ENCODE measurements around the gene CTSD. TPM values are rescaled to one million over a fixed set of nuclear protein-coding genes. Genes with fewer than 3 reads are reported as not detected.

Gene CTSD
- total and polyA plus RNA-seq, 2 of the 4 experiments (the other 2 are of a cell fraction): 39.8 to 166 TPM

- Histone ChIP-seq H2AK9ac (replicated peaks; ENCODE audit: low read depth, low read length, poor library complexity) (no peak overlapping the region), H3K23ac (ENCODE audit: low read depth, low read length) (no peak overlapping the region), H3K18ac (ENCODE audit: low read depth, low read length) (no peak overlapping the region), H3K56ac (ENCODE audit: extremely low read depth, insufficient read depth, low read length) (no peak overlapping the region), H3K79me1 (ENCODE audit: low read depth in 1 of 2, low read length in 2 of 2) (no peaks in the 10 kb centered on the region), H3K4me1 (ENCODE audit: control insufficient read depth, insufficient read depth, low read length) (no peaks in the 10 kb centered on the region), H3K27me3 (ENCODE audit: control insufficient read depth, insufficient read depth, low read length) (peaks cover 61% of the 10 kb centered on the region), H3K27ac (ENCODE audit: insufficient read depth, low read length) (no peak overlapping the region), H3K36me3 (ENCODE audit: control insufficient read depth, insufficient read depth, low read length) (no peaks in the 10 kb centered on the region), H3K9me3 (ENCODE audit: control insufficient read depth, insufficient read depth, low read length) (peaks cover 12% of the 10 kb centered on the region), H3K9ac (ENCODE audit: low read depth, low read length) (no peak overlapping the region), H2BK20ac (ENCODE audit: low read depth, low read length) (no peak overlapping the region), H2AFZ (replicated peaks; ENCODE audit: low read length, poor library complexity) (peak overlapping the region; percentile 21), H3K4me2 (ENCODE audit: low read depth, low read length) (no peak overlapping the region), H3K9me1 (ENCODE audit: insufficient read depth, low read length) (peaks cover 5% of the 10 kb centered on the region; the same call in 1 of the 2 replicates), H2BK120ac (ENCODE audit: low read depth, low read length) (no peak overlapping the region), H4K20me1 (ENCODE audit: insufficient read depth, low read length) (no peaks in the 10 kb centered on the region), H4K8ac (ENCODE audit: low read depth in 2 of 2, low read length in 2 of 2) (no peak overlapping the region), H3K4ac (ENCODE audit: low read depth, low read length) (no peak overlapping the region), H4K91ac (ENCODE audit: insufficient read depth, low read depth, low read length) (no peak overlapping the region), H2BK5ac (ENCODE audit: low read depth, low read length, poor library complexity, severe bottlenecking) (no peak overlapping the region), H2BK15ac (ENCODE audit: low read depth, low read length) (no peak overlapping the region), H4K5ac (ENCODE audit: low read depth, low read length) (no peak overlapping the region), H3K14ac (replicated peaks; ENCODE audit: low read depth, low read length) (no peak overlapping the region), H2AK5ac (ENCODE audit: low read depth, low read length) (no peak overlapping the region), H3K4me3 (ENCODE audit: insufficient read depth, low read depth, low read length) (no peak overlapping the region)
- ATAC-seq (ENCODE audit: low read depth) (no peak), DNase-seq (no peak)
- BruUV-seq (replicated peaks): no TSS peak
- dilution Hi-C loops (cut with HindIII; ENCODE audit: low sequenced_read_pairs, unreplicated experiment) (no loop called here), intact Hi-C loops (cut with micrococcal nuclease) (no loop called here), in situ Hi-C loops (cut with MboI; ENCODE audit: low sequenced_read_pairs) (no loop called here)
- 7% methylated on average over 4 of the region's 13 CpGs; no CpG with 5 or more reads in 1 of the 2 experiments for WGBS, 2 experiments (ENCODE audit: extremely low coverage in 2 of 2, insufficient read length in 1 of 2)
- TF ChIP-seq MXI1 (IDR thresholded peaks at IDR 0.05; ENCODE audit: borderline replicate concordance, low read depth, low read length) (no peak), POLR2A (IDR thresholded peaks at IDR 0.05; ENCODE audit: low read depth, low read length) (no peak), CTCF (conservative IDR thresholded peaks at IDR 0.05; ENCODE audit: low read depth, low read length) (no peak), RCOR1 (IDR thresholded peaks at IDR 0.05; ENCODE audit: insufficient replicate concordance, low read length) (no peak), NFE2L2 (IDR thresholded peaks at IDR 0.05; ENCODE audit: low read depth, low read length) (no peak), CHD1 (IDR thresholded peaks at IDR 0.05; ENCODE audit: low read depth, low read length) (no peak), RFX5 (IDR thresholded peaks at IDR 0.05; ENCODE audit: low read depth, low read length) (no peak), MAZ (IDR thresholded peaks at IDR 0.05; ENCODE audit: borderline replicate concordance, low read depth, low read length) (no peak), SMC3 (IDR thresholded peaks at IDR 0.05; ENCODE audit: low read depth, low read length) (no peak), RAD21 (IDR thresholded peaks at IDR 0.05; ENCODE audit: low read length) (no peak), CEBPB (IDR thresholded peaks at IDR 0.05; ENCODE audit: low read depth, low read length) (no peak), BHLHE40 (IDR thresholded peaks at IDR 0.05; ENCODE audit: low read depth, low read length) (no peak), FOS (IDR thresholded peaks at IDR 0.05; ENCODE audit: low read depth, low read length) (no peak)
- TF ChIP-seq, protein P1, sequence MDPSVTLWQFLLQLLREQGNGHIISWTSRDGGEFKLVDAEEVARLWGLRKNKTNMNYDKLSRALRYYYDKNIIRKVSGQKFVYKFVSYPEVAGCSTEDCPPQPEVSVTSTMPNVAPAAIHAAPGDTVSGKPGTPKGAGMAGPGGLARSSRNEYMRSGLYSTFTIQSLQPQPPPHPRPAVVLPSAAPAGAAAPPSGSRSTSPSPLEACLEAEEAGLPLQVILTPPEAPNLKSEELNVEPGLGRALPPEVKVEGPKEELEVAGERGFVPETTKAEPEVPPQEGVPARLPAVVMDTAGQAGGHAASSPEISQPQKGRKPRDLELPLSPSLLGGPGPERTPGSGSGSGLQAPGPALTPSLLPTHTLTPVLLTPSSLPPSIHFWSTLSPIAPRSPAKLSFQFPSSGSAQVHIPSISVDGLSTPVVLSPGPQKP (IDR thresholded peaks at IDR 0.05; ENCODE audit: borderline replicate concordance, low read depth, low read length): no peak
- TF ChIP-seq, protein P2, sequence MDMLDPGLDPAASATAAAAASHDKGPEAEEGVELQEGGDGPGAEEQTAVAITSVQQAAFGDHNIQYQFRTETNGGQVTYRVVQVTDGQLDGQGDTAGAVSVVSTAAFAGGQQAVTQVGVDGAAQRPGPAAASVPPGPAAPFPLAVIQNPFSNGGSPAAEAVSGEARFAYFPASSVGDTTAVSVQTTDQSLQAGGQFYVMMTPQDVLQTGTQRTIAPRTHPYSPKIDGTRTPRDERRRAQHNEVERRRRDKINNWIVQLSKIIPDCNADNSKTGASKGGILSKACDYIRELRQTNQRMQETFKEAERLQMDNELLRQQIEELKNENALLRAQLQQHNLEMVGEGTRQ (IDR thresholded peaks at IDR 0.05; ENCODE audit: low read depth, low read length): no peak
- ChIA-PET POLR2A (ENCODE audit: unreplicated experiment) (no interaction called here), CTCF (no interaction called here)
Observed at GRCh38 chr11:1732418-1733008, 31.2 kb downstream of the CTSD start.

Measured in IMR-90 (cell line).